MG63 (cell line): ENCODE measurements around the gene OVCH2. TPM values are rescaled to one million over a fixed set of nuclear protein-coding genes. Genes with fewer than 3 reads are reported as not detected.

Source experiments
- DNase-seq: peaks from one replicate; pipeline ENCODE4 v3.0.0-alpha.2; 2020
- H3K27me3 ChIP-seq: fragments of 250-450 bp; sonication (Bioruptor Pico); 2 replicates; pipeline ENCODE4 v1.5.1; 2020; ENCODE audit warnings: mild to moderate bottlenecking, moderate library complexity
- H3K36me3 ChIP-seq: fragments of 250-450 bp; sonication (Bioruptor Pico); 2 replicates; pipeline ENCODE4 v1.5.1; 2020; ENCODE audit warnings: mild to moderate bottlenecking, moderate library complexity
- H3K4me3 ChIP-seq: fragments of 250-450 bp; sonication (Bioruptor Pico); 2 replicates; pipeline ENCODE4 v1.5.1; 2020; ENCODE audit warnings: mild to moderate bottlenecking, moderate library complexity
- H3K9me3 ChIP-seq: fragments of 250-450 bp; sonication (Bioruptor Pico); 2 replicates; pipeline ENCODE4 v1.5.1; 2020; ENCODE audit warnings: mild to moderate bottlenecking, moderate library complexity
- total RNA-seq: library from RNA; depleted of rRNA; stranded (reverse); fragments of >200 nt; shearing (Covaris generic); gene quantifications from 2 replicates; pipeline ENCODE4 v1.2.3, GENCODE V29; 2014; ENCODE audit warnings: low replicate concordance; rRNA removed

The OVCH2 gene
- total RNA-seq, 1 experiment from 2014 or later, result not detected

GRCh38 chr11:7655253-7656217 lies 50.7 kb downstream of the OVCH2 start:
- Histone ChIP-seq H3K36me3 (no peaks in the 10 kb centered on the region), H3K27me3 (no peaks in the 10 kb centered on the region), H3K4me3 (no peak overlapping the region), H3K9me3 (no peaks in the 10 kb centered on the region)
- no peak for DNase-seq

- H3K4me3 ChIP-seq, result no peak overlapping the region
- no peak for DNase-seq
- no peaks in the 10 kb centered on the region for H3K36me3 ChIP-seq
- no peaks in the 10 kb centered on the region for H3K9me3 ChIP-seq
- no peaks in the 10 kb centered on the region for H3K27me3 ChIP-seq
Measured at GRCh38 chr11:7654195-7654705, 52.0 kb downstream of the OVCH2 start.

GRCh38 chr11:7651700-7652099 lies 54.6 kb downstream of the OVCH2 start:
- Histone ChIP-seq H3K4me3 (no peak overlapping the region), H3K36me3 (no peaks in the 10 kb centered on the region), H3K27me3 (no peaks in the 10 kb centered on the region), H3K9me3 (no peaks in the 10 kb centered on the region)
- DNase-seq, result no peak

GRCh38 chr11:7651140-7651551 lies 55.1 kb downstream of the OVCH2 start:
- DNase-seq, result no peak
- no peaks in the 10 kb centered on the region for H3K36me3 ChIP-seq
- H3K9me3 ChIP-seq, result no peaks in the 10 kb centered on the region
- H3K4me3 ChIP-seq, result no peak overlapping the region
- no peaks in the 10 kb centered on the region for H3K27me3 ChIP-seq

GRCh38 chr11:7648264-7648663 lies 58.0 kb downstream of the OVCH2 start:
- no peaks in the 10 kb centered on the region for H3K27me3 ChIP-seq
- H3K4me3 ChIP-seq, result no peak overlapping the region
- H3K9me3 ChIP-seq, result no peaks in the 10 kb centered on the region
- no peaks in the 10 kb centered on the region for H3K36me3 ChIP-seq
- DNase-seq, result no peak

- no peak for DNase-seq
- no peak overlapping the region for H3K4me3 ChIP-seq
- no peaks in the 10 kb centered on the region for H3K27me3 ChIP-seq
- no peaks in the 10 kb centered on the region for H3K9me3 ChIP-seq
- H3K36me3 ChIP-seq, result no peaks in the 10 kb centered on the region
Measured at GRCh38 chr11:7646866-7647265, 59.4 kb downstream of the OVCH2 start.

- no peak for DNase-seq
- no peaks in the 10 kb centered on the region for H3K27me3 ChIP-seq
- no peaks in the 10 kb centered on the region for H3K36me3 ChIP-seq
- no peak overlapping the region for H3K4me3 ChIP-seq
- no peaks in the 10 kb centered on the region for H3K9me3 ChIP-seq
Measured at GRCh38 chr11:7645206-7645605, 61.1 kb downstream of the OVCH2 start.

- no peaks in the 10 kb centered on the region for H3K36me3 ChIP-seq
Measured at GRCh38 chr11:7643314-7643713, 63.0 kb downstream of the OVCH2 start.

GRCh38 chr11:7642747-7643146 lies 63.5 kb downstream of the OVCH2 start:
- H3K36me3 ChIP-seq, result no peaks in the 10 kb centered on the region
- DNase-seq, result no peak
- no peaks in the 10 kb centered on the region for H3K27me3 ChIP-seq
- H3K4me3 ChIP-seq, result no peak overlapping the region
- no peaks in the 10 kb centered on the region for H3K9me3 ChIP-seq

More at GRCh38 chr11:7643314-7643713, 63.0 kb downstream of the OVCH2 start:
- Histone ChIP-seq H3K27me3 (no peaks in the 10 kb centered on the region), H3K4me3 (no peak overlapping the region), H3K9me3 (no peaks in the 10 kb centered on the region)
- no peak for DNase-seq

- DNase-seq, result no peak
- Histone ChIP-seq H3K27me3 (no peaks in the 10 kb centered on the region), H3K36me3 (no peaks in the 10 kb centered on the region), H3K9me3 (no peaks in the 10 kb centered on the region), H3K4me3 (no peak overlapping the region)
Measured at GRCh38 chr11:7640816-7641215, 65.5 kb downstream of the OVCH2 start.

GRCh38 chr11:7639643-7640025 lies 66.6 kb downstream of the OVCH2 start:
- Histone ChIP-seq H3K4me3 (no peak overlapping the region), H3K9me3 (no peaks in the 10 kb centered on the region), H3K27me3 (no peaks in the 10 kb centered on the region), H3K36me3 (no peaks in the 10 kb centered on the region)
- no peak for DNase-seq

Other genes with a start within 250 kb of the OVCH2 start
- gene OLFML1, start 221.0 kb downstream of the OVCH2 start, total RNA-seq, result not detected in 2 replicates
- 0.12 and 12.3 TPM in 2 replicates for gene PPFIBP2, start 192.5 kb downstream of the OVCH2 start, total RNA-seq
- 20.2 and 21.9 TPM in 2 replicates for gene CYB5R2, start 33.0 kb downstream of the OVCH2 start, total RNA-seq
- not detected in 2 replicates for gene OR5P2, start 90.5 kb upstream of the OVCH2 start, total RNA-seq
- gene OR5P3, start 124.4 kb upstream of the OVCH2 start, total RNA-seq, result not detected in 2 replicates
- gene OR10A6, start 224.8 kb upstream of the OVCH2 start, total RNA-seq, result not detected in 2 replicates
- not detected in 2 replicates for gene OR10A3, start 235.2 kb upstream of the OVCH2 start, total RNA-seq